Endodermal cell (in vitro differentiated cells): ENCODE data around the gene STRA6. TPM values are rescaled to one million over a fixed set of nuclear protein-coding genes. Genes with fewer than 3 reads are reported as not detected.

Source experiments
- DNase-seq: peaks from one replicate; pipeline ENCODE4 v3.0.0-alpha.2; 2017
- H3K27ac ChIP-seq: 2 replicates; pipeline ENCODE4 v1.5.1; 2013; ENCODE audit warnings: mild to moderate bottlenecking, low read depth, low read length, moderate library complexity
- H3K27me3 ChIP-seq: 2 replicates; pipeline ENCODE4 v1.6.1; 2013; ENCODE audit warnings: mild to moderate bottlenecking, low read length, moderate library complexity; ENCODE audit not compliant: insufficient read depth, control insufficient read depth, poor library complexity, severe bottlenecking
- H3K36me3 ChIP-seq: 2 replicates; pipeline ENCODE4 v1.7.0; 2013; ENCODE audit warnings: mild to moderate bottlenecking, low read length, moderate library complexity; ENCODE audit not compliant: control insufficient read depth, insufficient read depth
- H3K4me1 ChIP-seq: one replicate; pipeline ENCODE4 v1.7.0; 2013; ENCODE audit warnings: low read length; ENCODE audit not compliant: control insufficient read depth, insufficient read depth
- H3K4me3 ChIP-seq: 2 replicates; pipeline ENCODE4 v1.5.1; 2013; ENCODE audit warnings: mild to moderate bottlenecking, low read length, moderate library complexity
- H3K9ac ChIP-seq: 2 replicates; pipeline ENCODE4 v1.6.1; 2013; ENCODE audit warnings: mild to moderate bottlenecking, low read length, moderate library complexity; ENCODE audit not compliant: poor library complexity, severe bottlenecking; ENCODE audit errors: extremely low read depth
- H3K9me3 ChIP-seq: 2 replicates; pipeline ENCODE4 v1.6.1; 2013; ENCODE audit warnings: mild to moderate bottlenecking, low read length, moderate library complexity; ENCODE audit not compliant: control insufficient read depth
- H3K27ac Mint-ChIP-seq: 2 replicates; pipeline ENCODE4 v1.8.0; 2020; ENCODE audit warnings: mixed read lengths
- H3K27me3 Mint-ChIP-seq: 2 replicates; pipeline ENCODE4 v1.8.0; 2021; ENCODE audit warnings: mild to moderate bottlenecking, mixed read lengths; ENCODE audit not compliant: insufficient read depth
- H3K36me3 Mint-ChIP-seq: 2 replicates; pipeline ENCODE4 v1.8.0; 2020; ENCODE audit warnings: low read depth, mixed read lengths
- H3K4me1 Mint-ChIP-seq: 2 replicates; pipeline ENCODE4 v1.8.0; 2020; ENCODE audit warnings: mixed read lengths
- H3K4me3 Mint-ChIP-seq: 2 replicates; pipeline ENCODE4 v1.8.0; 2020; ENCODE audit warnings: mild to moderate bottlenecking, moderate library complexity, mixed read lengths
- H3K9me3 Mint-ChIP-seq: 2 replicates; pipeline ENCODE4 v1.8.0; 2020; ENCODE audit warnings: mild to moderate bottlenecking, mixed read lengths
- CTCF ChIP-seq: fragments of 200-600 bp; sonication (generic); conservative IDR thresholded peaks from 2 replicates; pipeline ENCODE4 v1.5.0; 2021; ENCODE audit warnings: antibody characterized with exemption, mild to moderate bottlenecking
- WGBS, 2 experiments: methylation state at CpG; one replicate each; pipeline versions ENCODE4 v1.1.5 to v1.1.7; 2013; ENCODE audit warnings: missing lambda C conversion rate in 2 of 2, mixed read lengths in 1 of 2; ENCODE audit not compliant: insufficient coverage in 1 of 2, insufficient read length in 1 of 2; 5-methylcytosine and 5-hydroxymethylcytosine counted together
- total RNA-seq, 2 donors: library from RNA; stranded (reverse); fragmentation: NEBNext Ultra II Directional in 1 of 2; extraction: Animal tissue kit (Norgen Biotek cat#: 25700) in 1 of 2; gene quantifications; 2 replicates in 1 of 2; 3 replicates in 1 of 2; pipeline ENCODE4 v1.2.1, GENCODE V29; 2021

STRA6 gene
- total RNA-seq, 2 donors from 2014 or later, result 18.2 to 26.2 TPM

- Histone ChIP-seq H3K27me3 (no peaks in the 10 kb centered on the region), H3K27ac (no peak overlapping the region), H3K9ac (no peak overlapping the region), H3K4me1 (no peaks in the 10 kb centered on the region), H3K9me3 (no peaks in the 10 kb centered on the region), H3K36me3 (no peaks in the 10 kb centered on the region), H3K4me3 (no peak overlapping the region)
- H3K4me3 Mint-ChIP-seq, result no peak overlapping the region
- H3K4me1 Mint-ChIP-seq, result no peaks in the 10 kb centered on the region
- H3K36me3 Mint-ChIP-seq, result no peaks in the 10 kb centered on the region
- DNase-seq, result no peak
- H3K9me3 Mint-ChIP-seq, result no peaks in the 10 kb centered on the region
- 91 to 93% methylated on average over 14 to 21 of the region's 21 CpGs for WGBS, 2 experiments
- no peak overlapping the region for H3K27ac Mint-ChIP-seq
- TF ChIP-seq CTCF, result no peak
- no peaks in the 10 kb centered on the region for H3K27me3 Mint-ChIP-seq
Measured at GRCh38 chr15:74180881-74181602, 21.5 kb downstream of the STRA6 start.

- Histone ChIP-seq H3K9me3 (no peaks in the 10 kb centered on the region), H3K4me1 (no peaks in the 10 kb centered on the region), H3K9ac (no peak overlapping the region), H3K27ac (no peak overlapping the region), H3K27me3 (no peaks in the 10 kb centered on the region), H3K4me3 (no peak overlapping the region), H3K36me3 (no peaks in the 10 kb centered on the region)
- Mint-ChIP-seq H3K27me3 (no peaks in the 10 kb centered on the region), H3K4me3 (no peak overlapping the region), H3K9me3 (no peaks in the 10 kb centered on the region), H3K4me1 (no peaks in the 10 kb centered on the region), H3K36me3 (no peaks in the 10 kb centered on the region), H3K27ac (no peak overlapping the region)
- TF ChIP-seq CTCF, result peak; percentile 13
- 96% methylated on average over 13 to 17 of the region's 17 CpGs for WGBS, 2 experiments
- DNase-seq, result no peak
Measured at GRCh38 chr15:74179983-74180880, 22.4 kb downstream of the STRA6 start.

- no peaks in the 10 kb centered on the region for H3K9me3 ChIP-seq
- H3K27ac ChIP-seq, result no peak overlapping the region
- no peaks in the 10 kb centered on the region for H3K4me1 Mint-ChIP-seq
- no peak overlapping the region for H3K9ac ChIP-seq
- H3K4me1 ChIP-seq, result no peaks in the 10 kb centered on the region
- WGBS, 2 experiments, result 76 to 85% methylated on average over 7 to 13 of the region's 13 CpGs
- no peaks in the 10 kb centered on the region for H3K36me3 Mint-ChIP-seq
- H3K27ac Mint-ChIP-seq, result no peak overlapping the region
- no peaks in the 10 kb centered on the region for H3K27me3 Mint-ChIP-seq
- H3K27me3 ChIP-seq, result no peaks in the 10 kb centered on the region
- no peak for DNase-seq
- no peak overlapping the region for H3K4me3 ChIP-seq
- H3K4me3 Mint-ChIP-seq, result no peak overlapping the region
- H3K9me3 Mint-ChIP-seq, result no peaks in the 10 kb centered on the region
- no peaks in the 10 kb centered on the region for H3K36me3 ChIP-seq
- no peak for TF ChIP-seq CTCF
Measured at GRCh38 chr15:74179101-74179841, 23.3 kb downstream of the STRA6 start.
